CD8-positive, alpha-beta memory T cell (primary cell): ENCODE data around the gene EIF4H. TPM values are rescaled to one million over a fixed set of nuclear protein-coding genes. Genes with fewer than 3 reads are reported as not detected.
"Not testable (repeated sequence)": the region's sequence is repeated elsewhere in the genome, so short reads cannot be mapped to it uniquely, and the experiment has no call there.

Experiments
- CTCF ChIA-PET: fragments of 350-600 bp; sonication (Branson Sonifier 250); formaldehyde crosslinking; loops from one replicate; lab custom pipeline; 2021; ENCODE audit warnings: antibody characterized with exemption; lab: Charles Lee
- POLR2A ChIA-PET: fragments of 350-600 bp; sonication (Branson Sonifier 250); formaldehyde crosslinking; loops from one replicate; lab custom pipeline; 2021; ENCODE audit warnings: antibody characterized with exemption; lab: Charles Lee
- DNase-seq, 5 donors: peaks; one replicate each; pipeline versions ENCODE4 v3.0.0 to v3.0.0-alpha.2; 2020 to 2022; ENCODE audit warnings: mixed read lengths in 1 of 5
- H3K27ac ChIP-seq: one replicate; pipeline ENCODE4 v1.7.0; 2013; ENCODE audit warnings: low read depth, mild to moderate bottlenecking, low read length, moderate library complexity
- H3K27me3 ChIP-seq: 2 replicates; pipeline ENCODE4 v1.7.0; 2013; ENCODE audit warnings: low read length, mild to moderate bottlenecking; ENCODE audit not compliant: insufficient read depth, poor library complexity, severe bottlenecking
- H3K36me3 ChIP-seq: 2 replicates; pipeline ENCODE4 v1.7.0; 2013; ENCODE audit warnings: mild to moderate bottlenecking, low read length, moderate library complexity; ENCODE audit not compliant: insufficient read depth
- H3K4me1 ChIP-seq: 2 replicates; pipeline ENCODE4 v1.7.0; 2013; ENCODE audit warnings: mild to moderate bottlenecking, low read length, moderate library complexity; ENCODE audit not compliant: insufficient read depth
- H3K4me3 ChIP-seq: 2 replicates; pipeline ENCODE4 v1.7.0; 2013; ENCODE audit warnings: mild to moderate bottlenecking, low read length
- H3K9me3 ChIP-seq: 2 replicates; pipeline ENCODE4 v1.7.0; 2013; ENCODE audit warnings: mild to moderate bottlenecking, low read length
- H3K27ac Mint-ChIP-seq, 8 donors: one replicate each; pipeline ENCODE4 v1.8.0; 2020 to 2021; ENCODE audit warnings: mixed read lengths in 8 of 8, mild to moderate bottlenecking in 6 of 8, inconsistent platforms in 3 of 8, moderate library complexity in 3 of 8
- H3K27me3 Mint-ChIP-seq, 2 donors: one replicate each; pipeline ENCODE4 v1.8.0; 2020 to 2021; ENCODE audit warnings: mixed read lengths in 2 of 2, mild to moderate bottlenecking in 1 of 2, moderate library complexity in 1 of 2
- H3K36me3 Mint-ChIP-seq, 3 donors: one replicate each; pipeline ENCODE4 v1.8.0; 2020 to 2021; ENCODE audit warnings: mixed read lengths in 3 of 3, inconsistent platforms in 1 of 3, mild to moderate bottlenecking in 1 of 3
- H3K4me1 Mint-ChIP-seq, 3 donors: one replicate each; pipeline ENCODE4 v1.8.0; 2020 to 2021; ENCODE audit warnings: mixed read lengths in 3 of 3, inconsistent platforms in 1 of 3, mild to moderate bottlenecking in 1 of 3
- H3K4me3 Mint-ChIP-seq, 7 donors: one replicate each; pipeline ENCODE4 v1.8.0; 2020 to 2021; ENCODE audit warnings: mixed read lengths in 7 of 7, mild to moderate bottlenecking in 6 of 7, moderate library complexity in 4 of 7, inconsistent platforms in 2 of 7
- H3K9me3 Mint-ChIP-seq, 5 donors: one replicate each; pipeline ENCODE4 v1.8.0; 2020 to 2022; ENCODE audit warnings: mixed read lengths in 5 of 5, mild to moderate bottlenecking in 3 of 5, moderate library complexity in 2 of 5, inconsistent platforms in 1 of 5
- polyA plus RNA-seq: library from polyadenylated mRNA; unstranded; fragments of 300-500 nt; fragmentation: Illumina TruSeq; gene quantifications from one replicate; pipeline ENCODE4 v1.2.3, GENCODE V29; 2021
- total RNA-seq, 2 experiments: library from RNA; stranded (reverse); gene quantifications; one replicate each; pipeline ENCODE4 v1.2.3, GENCODE V29; 2021

EIF4H gene
- total and polyA plus RNA-seq, 3 experiments from 2014 or later = 207 to 349 (median 346) TPM

GRCh38 chr7:74193913-74194312 lies 19.8 kb downstream of the EIF4H start:
- Histone ChIP-seq H3K4me1 (no peaks in the 10 kb centered on the region), H3K4me3 (no peak overlapping the region), H3K27me3 (no peaks in the 10 kb centered on the region), H3K9me3 (no peaks in the 10 kb centered on the region), H3K36me3 (peaks cover 46% of the 10 kb centered on the region), H3K27ac (no peak overlapping the region)
- ChIA-PET POLR2A (interaction anchor here (1.8 kb wide), 1 partner anchor 19 kb away, joined by 6 read pairs; the partner anchor contains the start of gene EIF4H), CTCF (interaction anchor here (1.0 to 2.5 kb wide), 3 partner anchors 10 to 16 kb away, joined by 3 to 21 read pairs (median 3); partner anchors contain the start of gene LAT2)
- Mint-ChIP-seq H3K27ac (peak overlapping the region in 3 of 8 donors; percentile 58 to 77 (median 65)), H3K4me3 (peak overlapping the region in 1 of 7 donors; percentile 36), H3K9me3 (no peaks in the 10 kb centered on the region), H3K27me3 (no peaks in the 10 kb centered on the region), H3K36me3 (peaks cover 0 to 83% (median 19%) of the 10 kb centered on the region in 3 donors), H3K4me1 (peaks cover 6 to 19% (median 13%) of the 10 kb centered on the region in 3 donors)
- DNase-seq = no peak

GRCh38 chr7:74194686-74195085 lies 20.5 kb downstream of the EIF4H start:
- CTCF ChIA-PET = interaction anchor here (2.5 kb wide), 1 partner anchor 13 kb away, joined by 21 read pairs; no protein-coding TSS in a partner anchor
- Histone ChIP-seq H3K36me3 (peaks cover 42% of the 10 kb centered on the region), H3K4me1 (no peaks in the 10 kb centered on the region), H3K9me3 (no peaks in the 10 kb centered on the region), H3K27ac (no peak overlapping the region), H3K27me3 (no peaks in the 10 kb centered on the region), H3K4me3 (no peak overlapping the region)
- Mint-ChIP-seq H3K9me3 (no peaks in the 10 kb centered on the region), H3K27me3 (no peaks in the 10 kb centered on the region), H3K27ac (peak overlapping the region in 7 of 8 donors; percentile 33 to 86 (median 77)), H3K4me1 (peaks cover 6 to 17% (median 15%) of the 10 kb centered on the region in 3 donors), H3K4me3 (peak overlapping the region in 3 of 7 donors; percentile 3 to 43 (median 25)), H3K36me3 (peaks cover 0 to 79% (median 14%) of the 10 kb centered on the region in 3 donors)
- POLR2A ChIA-PET = no interaction called here
- no peak for DNase-seq

- CTCF ChIA-PET, H3K4me1 ChIP-seq, H3K9me3 Mint-ChIP-seq, H3K27me3 ChIP-seq, H3K9me3 ChIP-seq, H3K27me3 Mint-ChIP-seq, H3K27ac ChIP-seq, POLR2A ChIA-PET, H3K4me3 ChIP-seq: not testable (repeated sequence)
- Mint-ChIP-seq H3K36me3 (peaks cover 0 to 73% (median 11%) of the 10 kb centered on the region in 3 donors), H3K27ac (peak overlapping the region; percentile 40 to 86 (median 68)), H3K4me3 (peak overlapping the region in 3 of 7 donors; percentile 3 to 43 (median 25)), H3K4me1 (peaks cover 6 to 17% (median 13%) of the 10 kb centered on the region in 3 donors)
- H3K36me3 ChIP-seq = peaks cover 36% of the 10 kb centered on the region
- DNase-seq = peak in 2 of 5 donors; percentile 23 to 42
These were observed 21.1 kb downstream of the EIF4H start for GRCh38 chr7:74195139-74195860.

- peak overlapping the region in 1 of 7 donors; percentile 11 for H3K4me3 Mint-ChIP-seq
- peaks cover 27% of the 10 kb centered on the region for H3K36me3 ChIP-seq
- H3K4me1 ChIP-seq, POLR2A ChIA-PET, H3K4me3 ChIP-seq, H3K27ac ChIP-seq, H3K9me3 Mint-ChIP-seq, H3K27me3 Mint-ChIP-seq, DNase-seq, H3K9me3 ChIP-seq, H3K27me3 ChIP-seq, CTCF ChIA-PET: not testable (repeated sequence)
- peaks cover 0 to 66% (median 10%) of the 10 kb centered on the region in 3 donors for H3K36me3 Mint-ChIP-seq
- peak overlapping the region in 5 of 8 donors; percentile 17 to 79 (median 54) for H3K27ac Mint-ChIP-seq
- H3K4me1 Mint-ChIP-seq = peaks cover 6 to 17% (median 13%) of the 10 kb centered on the region in 3 donors
These were observed 22.0 kb downstream of the EIF4H start for GRCh38 chr7:74195968-74196654.

GRCh38 chr7:74197449-74198124 lies 23.4 kb downstream of the EIF4H start:
- POLR2A ChIA-PET = no interaction called here

GRCh38 chr7:74199551-74200355 lies 25.6 kb downstream of the EIF4H start:
- H3K27ac Mint-ChIP-seq = peak overlapping the region in 4 of 8 donors; percentile 4 to 66 (median 45)
- H3K27ac ChIP-seq = no peak overlapping the region
- H3K4me3 ChIP-seq = no peak overlapping the region
- no peaks in the 10 kb centered on the region for H3K27me3 Mint-ChIP-seq
- H3K9me3 Mint-ChIP-seq = peaks cover 0 to under 1% (median 0%) of the 10 kb centered on the region in 5 donors
- peaks cover 5 to 17% (median 14%) of the 10 kb centered on the region in 3 donors for H3K4me1 Mint-ChIP-seq
- DNase-seq = no peak
- no peaks in the 10 kb centered on the region for H3K9me3 ChIP-seq
- H3K27me3 ChIP-seq = no peaks in the 10 kb centered on the region
- peak overlapping the region in 1 of 7 donors; percentile 32 for H3K4me3 Mint-ChIP-seq
- ChIA-PET POLR2A (no interaction called here), CTCF (interaction anchor here (0.9 kb wide), 1 partner anchor 201 kb away, joined by 3 read pairs; no protein-coding TSS in a partner anchor)
- peaks cover 0 to 31% (median 7%) of the 10 kb centered on the region in 3 donors for H3K36me3 Mint-ChIP-seq
- H3K4me1 ChIP-seq = peaks cover 7% of the 10 kb centered on the region
- H3K36me3 ChIP-seq = peaks cover 3% of the 10 kb centered on the region

More at GRCh38 chr7:74197449-74198124, 23.4 kb downstream of the EIF4H start:
- CTCF ChIA-PET = interaction anchor here (1.0 to 1.4 kb wide), 2 partner anchors 8 to 203 kb away, joined by 3 read pairs; no protein-coding TSS in a partner anchor
- no peak overlapping the region for H3K4me3 Mint-ChIP-seq
- H3K27me3 ChIP-seq = no peaks in the 10 kb centered on the region
- no peak overlapping the region for H3K4me3 ChIP-seq
- H3K9me3 Mint-ChIP-seq = no peaks in the 10 kb centered on the region
- H3K36me3 Mint-ChIP-seq = peaks cover 0 to 53% (median 7%) of the 10 kb centered on the region in 3 donors
- peaks cover 6 to 17% (median 13%) of the 10 kb centered on the region in 3 donors for H3K4me1 Mint-ChIP-seq
- H3K9me3 ChIP-seq = no peaks in the 10 kb centered on the region
- no peak overlapping the region for H3K27ac ChIP-seq
- no peak for DNase-seq
- H3K36me3 ChIP-seq = peaks cover 22% of the 10 kb centered on the region
- H3K4me1 ChIP-seq = no peaks in the 10 kb centered on the region
- peak overlapping the region in 4 of 8 donors; percentile 30 to 89 (median 68) for H3K27ac Mint-ChIP-seq
- no peaks in the 10 kb centered on the region for H3K27me3 Mint-ChIP-seq
